Thyroid gland (tissue), 4 donors: ENCODE measurements around the gene A2M. TPM values are rescaled to one million over a fixed set of nuclear protein-coding genes. Genes with fewer than 3 reads are reported as not detected.

ENCODE experiments used
- DNase-seq, 2 donors: peaks; one replicate each; pipeline ENCODE4 v3.0.0-alpha.2; 2019
- H3K27ac ChIP-seq, 3 donors: fragments of 200-600 bp; sonication (generic); 1 replicate in 2 of 3; 2 replicates in 1 of 3; pipeline ENCODE4 v1.5.1; 2016 to 2019; ENCODE audit warnings: mild to moderate bottlenecking in 1 of 3, moderate library complexity in 1 of 3
- H3K27me3 ChIP-seq: fragments of 200-600 bp; sonication (generic); one replicate; pipeline ENCODE4 v1.5.1; 2019
- H3K36me3 ChIP-seq, 2 donors: fragments of 200-600 bp; sonication (generic); one replicate each; pipeline ENCODE4 v1.5.1; 2016 to 2019
- H3K4me1 ChIP-seq, 2 donors: fragments of 200-600 bp; sonication (generic); one replicate each; pipeline ENCODE4 v1.5.1; 2017 to 2019
- H3K4me3 ChIP-seq, 3 donors: fragments of 200-600 bp; sonication (generic); replicated peaks in 1 of 3; 1 replicate in 2 of 3; 2 replicates in 1 of 3; pipeline ENCODE4 v1.5.1; 2016; ENCODE audit warnings: mild to moderate bottlenecking in 1 of 3
- H3K9me3 ChIP-seq: fragments of 200-600 bp; sonication (generic); one replicate; pipeline ENCODE4 v1.5.1; 2017
- CTCF ChIP-seq, 6 experiments: fragments of 200-600 bp in 3 of 6; fragments of 450-650 bp in 3 of 6; sonication (generic) in 3 of 6; IDR thresholded peaks; one replicate each; pipeline ENCODE4 v1.5.1; 2016 to 2019; ENCODE audit warnings: antibody characterized with exemption in 6 of 6, mild to moderate bottlenecking in 2 of 6, inconsistent platforms in 1 of 6, moderate library complexity in 1 of 6
- POLR2A ChIP-seq, 2 donors: fragments of 450-650 bp; IDR thresholded peaks; one replicate each; pipeline ENCODE4 v1.6.1; 2017; ENCODE audit warnings: antibody characterized with exemption in 2 of 2, mild to moderate bottlenecking in 2 of 2, moderate library complexity in 1 of 2
- WGBS, 2 donors: methylation state at CpG; one replicate each; pipeline ENCODE4 v1.1.5; 2017; 5-methylcytosine and 5-hydroxymethylcytosine counted together
- intact Hi-C: fragments of 100-400 bp; cut with DNase I; formaldehyde crosslinking; loops from one replicate; pipeline ENCODE4 v1.15.1; 2023
- total RNA-seq, 4 donors: library from RNA; depleted of rRNA; stranded (reverse); fragments of >200 nt; gene quantifications; one replicate each; pipeline ENCODE4 v1.2.3, GENCODE V29; 2016

The A2M gene
- total RNA-seq, 4 donors from 2014 or later, result 124 to 345 (median 219) TPM

- WGBS, 2 donors, result 82 to 87% methylated on average over 4 of the region's 4 CpGs
- H3K9me3 ChIP-seq, result no peaks in the 10 kb centered on the region
- peaks cover 11 to 17% of the 10 kb centered on the region in 2 donors for H3K36me3 ChIP-seq
- TF ChIP-seq CTCF (IDR thresholded peaks at IDR 0.05) (no peak), POLR2A (IDR thresholded peaks at IDR 0.05) (no peak)
- intact Hi-C loops, result no loop called here
- H3K4me3 ChIP-seq, result no peak overlapping the region
- no peak overlapping the region for H3K27ac ChIP-seq
- no peaks in the 10 kb centered on the region for H3K4me1 ChIP-seq
- DNase-seq, result no peak
- H3K27me3 ChIP-seq, result no peaks in the 10 kb centered on the region
Observed at GRCh38 chr12:9103050-9103849, 12.5 kb downstream of the A2M start.

- no peaks in the 10 kb centered on the region for H3K27me3 ChIP-seq
- intact Hi-C loops, result no loop called here
- peaks cover 7 to 17% of the 10 kb centered on the region in 2 donors for H3K36me3 ChIP-seq
- no peak overlapping the region for H3K4me3 ChIP-seq
- no peak for DNase-seq
- H3K27ac ChIP-seq, result no peak overlapping the region
- no peak for TF ChIP-seq CTCF (IDR thresholded peaks at IDR 0.05)
- H3K9me3 ChIP-seq, result no peaks in the 10 kb centered on the region
- H3K4me1 ChIP-seq, result no peaks in the 10 kb centered on the region
- 77 to 78% methylated on average over 8 of the region's 8 CpGs for WGBS, 2 donors
Observed at GRCh38 chr12:9101018-9101687, 14.6 kb downstream of the A2M start.

GRCh38 chr12:9099552-9100190 lies 16.0 kb downstream of the A2M start:
- Histone ChIP-seq H3K4me3 (no peak overlapping the region), H3K27ac (no peak overlapping the region), H3K36me3 (peaks cover 7 to 12% of the 10 kb centered on the region in 2 donors), H3K4me1 (no peaks in the 10 kb centered on the region), H3K9me3 (no peaks in the 10 kb centered on the region), H3K27me3 (no peaks in the 10 kb centered on the region)
- TF ChIP-seq CTCF (IDR thresholded peaks at IDR 0.05), result no peak
- TF ChIP-seq POLR2A (IDR thresholded peaks at IDR 0.05), result no peak
- intact Hi-C loops, result no loop called here
- 95 to 97% methylated on average over 2 of the region's 2 CpGs for WGBS, 2 donors
- DNase-seq, result no peak

DNA sequence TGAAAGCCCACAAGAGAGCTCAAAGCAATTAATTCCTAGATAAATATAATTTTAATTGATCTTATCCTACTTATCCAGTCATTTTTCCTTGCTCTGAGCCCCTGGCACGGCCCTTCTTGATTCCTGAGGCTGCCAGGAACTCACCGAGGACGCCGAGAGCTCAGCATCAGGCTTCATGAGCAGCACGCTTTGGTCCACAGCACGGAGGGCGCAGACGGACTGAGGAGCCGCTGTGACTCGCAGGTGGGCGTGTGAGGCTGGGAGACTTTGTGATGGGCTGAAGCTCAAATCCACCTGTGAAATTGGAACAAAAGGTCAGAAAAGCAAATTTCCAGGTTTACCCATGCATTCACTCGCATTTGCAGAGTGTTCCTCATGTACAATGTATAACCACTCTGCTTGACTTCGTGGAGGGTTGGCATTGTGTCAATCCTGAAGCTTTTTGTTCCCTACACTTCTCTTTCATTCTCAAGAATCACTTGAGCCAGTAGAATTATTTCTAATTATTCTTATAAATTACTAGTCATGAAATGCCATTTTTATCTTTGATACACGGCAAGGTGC lies 17.2 kb downstream of the A2M start:
- intact Hi-C loops, result no loop called here
- H3K36me3 ChIP-seq, result peaks cover 7 to 8% of the 10 kb centered on the region in 2 donors
- TF ChIP-seq POLR2A (IDR thresholded peaks at IDR 0.05), result no peak
- no peak for TF ChIP-seq CTCF (IDR thresholded peaks at IDR 0.05)

More for the DNA sequence above, 17.2 kb downstream of the A2M start:
- Histone ChIP-seq H3K4me3 (no peak overlapping the region), H3K27me3 (no peaks in the 10 kb centered on the region), H3K4me1 (no peaks in the 10 kb centered on the region), H3K9me3 (no peaks in the 10 kb centered on the region), H3K27ac (no peak overlapping the region)
- DNase-seq, result no peak
- WGBS, 2 donors, result 87 to 89% methylated on average over 14 of the region's 14 CpGs
